Calu3 (cell line): ENCODE data around the gene MYO19. TPM values are rescaled to one million over a fixed set of nuclear protein-coding genes. Genes with fewer than 3 reads are reported as not detected.

Experiments used
- BruUV-seq: library from RNA; stranded (reverse); fragments of 400-500 nt; replicated peaks from 2 replicates; lab custom pipeline; 2021; lab: Mats Ljungman, UMichigan
- CTCF ChIA-PET: fragments of 300-600 bp; sonication (Branson Sonifier 250); formaldehyde crosslinking; loops from one replicate; lab custom pipeline; 2022; ENCODE audit warnings: antibody characterized with exemption; lab: Charles Lee
- DNase-seq: peaks from one replicate; pipeline ENCODE4 v3.0.0; 2022
- H3K27ac Mint-ChIP-seq: one replicate; pipeline ENCODE4 v1.8.0; 2022; ENCODE audit warnings: mixed read lengths; ENCODE audit not compliant: unreplicated experiment
- H3K27me3 Mint-ChIP-seq: one replicate; pipeline ENCODE4 v1.8.0; 2022; ENCODE audit warnings: mixed read lengths; ENCODE audit not compliant: unreplicated experiment
- H3K36me3 Mint-ChIP-seq: one replicate; pipeline ENCODE4 v1.8.0; 2022; ENCODE audit warnings: mild to moderate bottlenecking, moderate library complexity, mixed read lengths; ENCODE audit not compliant: insufficient read depth, unreplicated experiment
- H3K4me1 Mint-ChIP-seq: one replicate; pipeline ENCODE4 v1.8.0; 2022; ENCODE audit warnings: mild to moderate bottlenecking, low read depth, mixed read lengths; ENCODE audit not compliant: unreplicated experiment
- H3K4me3 Mint-ChIP-seq: one replicate; pipeline ENCODE4 v1.8.0; 2022; ENCODE audit warnings: mild to moderate bottlenecking, low read depth, moderate library complexity, mixed read lengths; ENCODE audit not compliant: unreplicated experiment
- H3K9me3 Mint-ChIP-seq: one replicate; pipeline ENCODE4 v1.8.0; 2022; ENCODE audit warnings: low read depth, mixed read lengths; ENCODE audit not compliant: unreplicated experiment
- intact Hi-C: fragments of 100-400 bp; cut with micrococcal nuclease; formaldehyde crosslinking; loops from one replicate; pipeline ENCODE4 v1.10.0; 2022; ENCODE audit not compliant: unreplicated experiment
- total RNA-seq: library from RNA; stranded (reverse); gene quantifications from 2 replicates; pipeline ENCODE4 v1.2.3, GENCODE V29; 2022
- TF ChIP-seq, protein P1 (sequence below): fragments of 200-600 bp; IDR thresholded peaks from one replicate; pipeline ENCODE4 v1.8.0; 2022; ENCODE audit warnings: antibody characterized with exemption; ENCODE audit not compliant: unreplicated experiment

Gene MYO19
- total RNA-seq, 1 experiment from 2014 or later: 156 TPM

DNA sequence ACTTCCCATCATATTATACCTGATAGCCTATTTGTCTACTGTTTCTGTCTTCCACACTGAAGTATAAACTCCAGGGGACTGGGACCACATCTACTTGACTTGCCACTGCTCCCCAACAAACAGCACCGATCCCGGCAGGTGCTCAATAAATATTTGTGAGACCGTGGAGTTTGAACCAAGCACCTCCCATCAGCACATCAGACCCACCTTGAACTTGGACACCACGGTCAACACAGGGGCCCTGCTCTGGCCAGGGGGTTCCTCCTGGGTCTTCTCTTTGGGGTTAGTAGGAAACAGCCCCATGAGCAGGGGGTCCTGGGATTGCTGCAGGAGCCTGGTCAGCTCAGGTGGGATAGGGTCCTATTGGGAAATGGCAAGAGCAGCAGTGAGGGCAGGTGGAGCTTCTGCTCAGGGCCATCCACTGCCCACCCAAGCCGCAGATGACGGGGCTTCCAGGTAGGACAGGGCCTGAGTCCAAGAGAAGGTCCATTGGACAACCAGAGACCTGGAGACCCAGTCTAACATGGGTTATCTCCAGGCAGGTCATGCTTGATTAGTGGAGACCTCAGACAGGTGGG, 28.3 kb downstream of the MYO19 start:
- Mint-ChIP-seq H3K27me3 (no peaks in the 10 kb centered on the region), H3K9me3 (no peaks in the 10 kb centered on the region), H3K27ac (peak overlapping the region; percentile 21), H3K4me3 (no peak overlapping the region), H3K4me1 (no peaks in the 10 kb centered on the region), H3K36me3 (peaks cover 40% of the 10 kb centered on the region)
- intact Hi-C loops: no loop called here
- TF ChIP-seq, protein P1, sequence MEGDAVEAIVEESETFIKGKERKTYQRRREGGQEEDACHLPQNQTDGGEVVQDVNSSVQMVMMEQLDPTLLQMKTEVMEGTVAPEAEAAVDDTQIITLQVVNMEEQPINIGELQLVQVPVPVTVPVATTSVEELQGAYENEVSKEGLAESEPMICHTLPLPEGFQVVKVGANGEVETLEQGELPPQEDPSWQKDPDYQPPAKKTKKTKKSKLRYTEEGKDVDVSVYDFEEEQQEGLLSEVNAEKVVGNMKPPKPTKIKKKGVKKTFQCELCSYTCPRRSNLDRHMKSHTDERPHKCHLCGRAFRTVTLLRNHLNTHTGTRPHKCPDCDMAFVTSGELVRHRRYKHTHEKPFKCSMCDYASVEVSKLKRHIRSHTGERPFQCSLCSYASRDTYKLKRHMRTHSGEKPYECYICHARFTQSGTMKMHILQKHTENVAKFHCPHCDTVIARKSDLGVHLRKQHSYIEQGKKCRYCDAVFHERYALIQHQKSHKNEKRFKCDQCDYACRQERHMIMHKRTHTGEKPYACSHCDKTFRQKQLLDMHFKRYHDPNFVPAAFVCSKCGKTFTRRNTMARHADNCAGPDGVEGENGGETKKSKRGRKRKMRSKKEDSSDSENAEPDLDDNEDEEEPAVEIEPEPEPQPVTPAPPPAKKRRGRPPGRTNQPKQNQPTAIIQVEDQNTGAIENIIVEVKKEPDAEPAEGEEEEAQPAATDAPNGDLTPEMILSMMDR: no peak
- no peak for DNase-seq
- BruUV-seq: no TSS peak
- CTCF ChIA-PET: interaction anchor here (0.6 to 1.1 kb wide), 2 partner anchors 23 to 96 kb away, joined by 3 read pairs; no protein-coding TSS in a partner anchor

DNA sequence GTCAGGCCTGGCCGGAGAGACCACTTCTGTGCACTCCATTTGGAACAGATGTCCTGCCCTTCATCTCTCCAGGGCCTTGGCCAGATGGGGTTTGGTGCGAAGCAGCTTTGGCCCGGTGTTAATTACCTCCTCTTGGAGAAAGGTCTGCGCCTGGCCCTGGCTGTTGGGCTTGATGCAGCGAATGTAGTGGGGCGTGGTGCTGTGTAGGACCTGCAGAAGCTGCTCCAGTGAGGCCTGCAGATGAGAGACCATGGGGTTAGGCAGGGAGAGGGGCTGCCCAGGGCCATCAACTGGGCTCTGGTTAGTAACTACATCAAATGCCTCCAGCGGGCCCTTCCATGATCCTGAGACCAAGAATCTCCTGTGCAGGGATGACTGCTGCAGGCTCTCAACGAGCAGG, 29.5 kb downstream of the MYO19 start:
- CTCF ChIA-PET: no interaction called here
- peaks cover 40% of the 10 kb centered on the region for H3K36me3 Mint-ChIP-seq
- H3K9me3 Mint-ChIP-seq: no peaks in the 10 kb centered on the region

DNA sequence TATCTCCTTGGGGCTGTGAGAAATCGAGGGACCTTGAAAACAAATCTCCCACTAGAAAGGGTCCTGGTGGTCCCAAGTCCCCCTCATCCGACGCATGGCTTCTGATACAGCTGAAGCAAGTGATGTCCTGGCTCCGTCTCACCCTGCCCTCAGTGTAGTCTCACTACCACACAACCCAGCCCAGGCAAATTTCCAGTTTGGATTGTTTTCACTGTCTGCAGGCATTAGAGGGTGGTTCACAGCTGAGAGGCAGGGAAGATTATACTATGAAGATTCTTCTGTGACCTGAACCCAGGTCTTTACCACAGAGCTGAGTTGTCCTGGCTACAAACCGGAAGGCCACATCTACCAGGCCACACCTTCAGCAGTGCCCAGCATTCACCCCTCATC, 30.5 kb downstream of the MYO19 start:
- intact Hi-C loops: no loop called here
- no TSS peak for BruUV-seq
- no peak overlapping the region for H3K4me3 Mint-ChIP-seq
- H3K27me3 Mint-ChIP-seq: no peaks in the 10 kb centered on the region
- no peaks in the 10 kb centered on the region for H3K9me3 Mint-ChIP-seq
- H3K27ac Mint-ChIP-seq: no peak overlapping the region
- CTCF ChIA-PET: no interaction called here
- no peaks in the 10 kb centered on the region for H3K4me1 Mint-ChIP-seq
- H3K36me3 Mint-ChIP-seq: peaks cover 36% of the 10 kb centered on the region
- TF ChIP-seq, protein P1: no peak
- no peak for DNase-seq

More for the DNA sequence above, 29.5 kb downstream of the MYO19 start:
- Mint-ChIP-seq H3K27me3 (no peaks in the 10 kb centered on the region), H3K4me3 (no peak overlapping the region), H3K4me1 (no peaks in the 10 kb centered on the region), H3K27ac (peak overlapping the region; percentile 21)
- intact Hi-C loops: no loop called here
- DNase-seq: no peak
- TF ChIP-seq, protein P1: no peak
- BruUV-seq: no TSS peak

DNA sequence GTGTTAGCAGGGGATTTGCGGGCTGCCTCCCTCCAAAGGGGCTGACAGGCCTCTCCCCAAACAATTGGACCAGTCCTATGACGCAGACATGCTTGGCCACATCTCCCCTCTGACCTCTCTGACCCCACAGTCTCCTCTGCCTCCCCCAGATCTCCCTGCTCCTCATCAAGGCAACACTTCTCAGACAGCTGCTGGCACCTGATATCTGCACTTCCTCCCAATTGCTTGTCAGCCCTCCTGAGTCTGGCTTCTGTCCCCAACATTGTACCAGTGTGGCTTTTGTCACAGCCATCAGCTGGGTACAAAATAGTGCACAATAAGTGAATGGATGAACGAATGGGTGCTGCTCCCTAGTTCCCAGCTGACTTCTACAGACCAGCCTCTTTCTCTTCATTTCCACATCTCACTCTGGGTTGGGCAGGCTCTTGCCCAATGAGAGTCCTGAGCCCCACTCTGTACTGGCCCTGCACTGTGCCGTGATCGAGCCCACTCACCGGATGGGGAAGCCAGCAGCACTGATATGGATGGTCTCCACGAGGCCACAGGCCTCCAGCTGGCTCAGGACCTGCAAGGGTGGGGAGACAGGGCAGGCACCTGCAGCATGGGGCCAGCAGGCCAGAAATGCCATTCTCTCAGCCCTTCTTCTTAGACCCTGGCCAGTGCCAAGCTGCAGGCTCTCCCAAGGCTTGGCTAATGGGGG, 31.1 kb downstream of the MYO19 start:
- CTCF ChIA-PET: no interaction called here
- no peak overlapping the region for H3K4me3 Mint-ChIP-seq
- H3K27ac Mint-ChIP-seq: no peak overlapping the region
- no peaks in the 10 kb centered on the region for H3K9me3 Mint-ChIP-seq
- intact Hi-C loops: no loop called here
- no TSS peak for BruUV-seq
- TF ChIP-seq, protein P1: no peak
- no peaks in the 10 kb centered on the region for H3K27me3 Mint-ChIP-seq
- no peaks in the 10 kb centered on the region for H3K4me1 Mint-ChIP-seq
- H3K36me3 Mint-ChIP-seq: peaks cover 39% of the 10 kb centered on the region
- no peak for DNase-seq
